ENCODE measurements around the gene UNC13B.
"Not testable (repeated sequence)": the region's sequence is repeated elsewhere in the genome, so short reads cannot be mapped to it uniquely, and the experiment has no call there.

The UNC13B gene

GRCh38 chr9:35161713-35162604, at the start of gene UNC13B:
TSS of gene UNC13B (plus strand) at chr9:35162009. CDS start at chr9:35162284, 275 bp downstream.
- DNase-seq, result peak; percentile 86

DNA sequence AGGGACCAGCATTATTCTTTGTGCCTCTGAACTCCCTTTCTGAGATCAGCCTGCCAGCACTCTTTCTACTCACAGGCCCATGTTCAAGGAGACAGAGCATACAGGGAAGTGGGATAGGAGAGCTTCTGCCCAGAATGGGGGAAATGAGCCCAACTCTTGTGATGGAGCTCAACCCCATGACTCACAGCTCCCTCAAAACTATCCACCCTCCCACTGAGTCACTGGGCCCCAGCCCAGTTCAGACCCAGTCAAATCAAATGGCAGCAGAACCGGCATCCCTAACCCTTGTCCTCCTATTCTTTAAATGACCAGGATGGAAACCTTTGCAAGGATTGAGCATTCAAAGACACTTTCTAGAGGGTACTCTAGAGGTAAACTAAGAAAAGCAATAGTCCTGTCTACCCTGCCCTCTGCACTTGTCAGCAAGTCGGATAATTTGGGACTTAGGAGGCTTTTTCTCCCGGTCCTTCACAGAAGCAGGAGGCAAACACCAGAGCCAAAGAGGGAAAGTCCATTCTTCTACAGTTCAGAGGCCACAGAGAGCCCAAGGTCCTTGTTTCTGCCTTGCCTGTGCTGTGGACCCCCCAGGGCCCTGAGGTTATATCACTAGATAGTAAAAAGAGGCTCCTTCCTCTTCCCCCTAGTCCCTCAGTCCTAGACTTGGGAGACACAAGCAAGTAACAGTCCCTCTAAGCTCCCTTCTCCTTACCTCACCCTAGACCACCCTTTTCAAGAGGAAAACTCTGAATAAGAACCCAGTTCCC, 49.4 kb upstream of the UNC13B start:
- no peak for DNase-seq

- peak; percentile 79 for DNase-seq
Measured at GRCh38 chr9:35114113-35114839, 47.5 kb upstream of the UNC13B start.

DNA sequence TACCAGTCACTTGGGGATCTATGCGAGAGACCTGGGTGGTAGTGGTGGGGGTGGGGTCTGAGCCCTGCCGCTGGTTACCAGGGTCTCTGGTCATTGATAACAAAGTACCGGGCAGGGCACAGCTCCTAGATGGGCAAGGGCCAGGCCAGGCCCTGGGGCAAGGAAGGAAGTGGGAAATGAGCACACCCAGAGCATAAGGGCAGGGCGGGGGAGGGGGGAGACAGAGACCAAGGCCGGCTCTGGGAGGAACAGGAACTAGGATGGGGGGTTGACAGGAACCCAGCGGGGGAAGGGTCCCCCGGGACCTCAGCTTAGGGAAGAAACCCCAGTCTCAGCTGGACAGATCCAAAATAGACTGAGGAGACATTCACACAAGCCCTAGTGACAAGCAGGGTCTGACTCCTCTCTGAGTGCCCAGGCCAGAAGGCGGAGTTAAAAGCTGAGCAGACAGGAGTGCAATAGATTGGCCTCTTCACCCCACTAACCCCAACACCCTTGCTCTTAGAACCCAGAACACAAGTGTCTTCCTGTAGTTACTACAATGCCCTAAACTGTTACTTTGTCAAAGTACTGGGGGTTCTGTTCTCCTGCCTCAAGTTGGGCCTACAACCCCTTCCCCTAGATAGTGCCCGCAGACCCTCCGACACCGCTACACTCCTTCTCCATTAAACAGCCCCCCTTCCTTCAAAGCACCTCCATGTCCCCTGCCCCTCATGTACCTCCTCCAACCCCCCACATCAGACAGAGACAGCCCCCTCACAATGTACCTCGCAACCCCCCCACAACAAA, 46.8 kb upstream of the UNC13B start:
- DNase-seq, result peak; percentile 46

GRCh38 chr9:35115680-35116538, 45.9 kb upstream of the UNC13B start, which contains the start of gene ATOSB:
TSS of gene ATOSB (minus strand) at chr9:35115862. CDS start at chr9:35108274, 7,588 bp downstream.
- peak; percentile 94 for DNase-seq

DNA sequence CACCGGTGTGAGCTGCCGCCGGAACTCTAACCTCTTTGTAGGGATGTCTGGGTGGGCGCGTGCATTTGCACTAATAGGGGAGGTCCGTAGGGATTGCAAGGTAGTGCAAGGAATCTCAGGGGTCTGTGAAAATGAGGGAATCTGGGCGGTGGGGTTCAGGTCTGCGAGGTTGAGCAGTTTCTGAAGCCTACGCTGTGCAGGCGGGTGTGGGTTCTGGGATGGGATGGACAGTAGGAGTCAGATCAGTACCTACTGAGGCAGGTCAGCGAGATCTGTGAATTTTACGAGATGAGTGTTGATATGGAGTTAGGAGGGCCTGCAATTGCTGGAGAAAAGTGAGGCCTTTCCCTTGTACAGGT, 45.3 kb upstream of the UNC13B start:
- no peak for DNase-seq

DNA sequence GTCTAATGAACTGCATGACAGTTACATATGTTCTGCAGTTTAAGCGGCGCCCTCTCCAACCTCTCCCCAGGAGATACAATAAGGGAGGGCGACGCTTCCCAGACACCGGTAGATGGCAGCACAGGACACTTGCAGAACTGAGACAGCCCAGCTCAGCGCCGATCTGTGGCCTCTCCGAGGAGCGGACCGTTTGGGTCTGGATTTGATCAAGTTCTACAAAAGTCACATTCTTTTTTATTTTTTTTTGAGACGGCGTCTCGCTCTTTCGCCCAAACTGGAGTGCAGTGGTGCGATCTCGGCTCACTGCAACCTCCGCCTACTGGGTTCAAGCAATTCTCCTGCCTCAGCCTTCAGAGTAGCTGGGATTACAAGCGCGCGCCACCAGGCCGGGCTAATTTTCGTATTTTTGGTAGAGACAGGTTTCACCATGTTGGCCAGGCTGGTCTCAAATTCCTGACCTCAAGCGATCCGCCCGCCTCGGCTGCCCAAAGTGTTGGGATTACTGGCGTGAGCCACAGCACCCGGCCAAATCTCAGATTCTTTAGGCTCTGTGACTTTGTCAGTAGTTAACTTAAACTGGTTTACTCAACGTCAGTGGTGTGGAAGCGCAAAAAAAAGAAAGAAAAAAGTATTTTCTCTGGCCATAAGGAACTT, 44.8 kb upstream of the UNC13B start:
- DNase-seq, result peak; percentile 92

DNA sequence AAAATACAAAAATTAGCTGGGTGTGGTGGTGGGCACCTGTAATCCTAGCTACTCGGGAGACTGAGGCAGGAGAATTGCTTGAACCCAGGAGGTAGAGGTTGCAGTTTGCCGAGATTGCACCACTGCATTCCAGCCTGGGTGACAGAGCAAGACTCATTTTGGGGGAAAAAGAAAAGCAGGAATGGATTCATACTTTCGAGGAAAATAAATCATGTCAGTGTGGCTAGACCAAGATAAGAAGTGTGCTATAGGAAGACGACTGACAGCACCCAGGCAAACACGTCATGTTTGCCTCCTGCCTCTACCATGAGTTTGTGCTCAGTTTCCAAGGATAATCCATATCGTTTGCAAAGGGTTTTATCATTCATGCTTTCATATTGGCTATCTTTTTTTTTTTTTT, 26.9 kb upstream of the UNC13B start:
- DNase-seq, result no peak

GRCh38 chr9:35135988-35136387, 25.8 kb upstream of the UNC13B start:
- DNase-seq, result no peak

DNA sequence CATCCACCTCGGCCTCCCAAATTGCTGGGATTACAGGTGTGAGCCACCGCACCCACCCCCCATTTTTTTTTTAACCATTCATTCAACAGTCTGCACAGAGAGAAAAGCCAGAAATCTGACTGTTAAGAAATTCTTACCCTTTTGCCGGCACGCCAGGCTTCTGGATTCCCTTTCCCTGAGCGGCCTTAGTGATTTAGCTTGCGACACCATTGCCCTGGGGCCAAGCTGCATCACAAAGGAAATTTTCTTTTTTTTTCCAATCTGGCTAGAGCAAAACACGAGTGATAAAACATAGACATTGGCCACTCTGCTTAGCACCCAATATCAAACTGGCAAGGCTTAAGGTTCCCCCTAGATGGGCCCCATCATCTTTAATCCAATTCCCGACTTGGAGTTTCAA, 24.9 kb upstream of the UNC13B start:
- no peak for DNase-seq

DNA sequence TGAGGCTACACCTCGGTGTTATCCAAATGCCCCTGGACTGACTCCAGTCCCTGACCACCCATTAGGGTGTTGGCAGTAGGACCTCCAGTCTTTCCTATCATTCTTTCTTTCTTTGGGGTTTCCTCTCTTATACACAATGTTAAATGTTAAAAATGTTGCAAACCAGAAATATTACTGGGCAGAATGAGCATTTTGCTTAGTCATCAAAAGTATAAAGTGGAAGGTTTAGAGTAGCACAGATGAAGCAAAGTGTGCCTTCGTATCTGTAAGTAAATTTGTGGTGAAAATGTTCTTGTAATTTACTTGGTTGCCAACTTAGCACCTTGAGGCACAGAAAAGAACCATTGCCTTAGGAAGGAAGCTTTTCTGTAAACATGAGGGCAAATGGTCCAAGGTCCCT, 21.7 kb upstream of the UNC13B start:
- DNase-seq, result no peak

DNA sequence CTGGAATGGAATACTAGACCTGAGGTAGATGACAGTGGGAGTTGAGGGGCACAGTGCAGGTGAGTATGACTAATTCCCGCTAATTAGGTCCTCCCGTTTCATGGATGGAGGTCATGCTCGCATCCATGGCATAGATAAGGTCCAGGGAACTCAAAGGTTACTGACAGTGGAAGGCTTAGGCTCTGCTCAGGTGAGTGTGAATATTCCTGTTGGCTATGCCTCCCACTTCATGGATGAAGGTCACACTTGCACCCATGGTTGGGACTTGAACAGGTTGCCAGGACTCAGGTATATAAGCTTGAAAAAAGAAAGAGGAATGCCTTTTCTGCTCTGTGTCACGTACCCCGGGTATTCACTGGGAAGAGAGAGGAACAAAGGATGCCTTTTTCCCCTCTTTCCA, 19.8 kb upstream of the UNC13B start:
- no peak for DNase-seq

DNA sequence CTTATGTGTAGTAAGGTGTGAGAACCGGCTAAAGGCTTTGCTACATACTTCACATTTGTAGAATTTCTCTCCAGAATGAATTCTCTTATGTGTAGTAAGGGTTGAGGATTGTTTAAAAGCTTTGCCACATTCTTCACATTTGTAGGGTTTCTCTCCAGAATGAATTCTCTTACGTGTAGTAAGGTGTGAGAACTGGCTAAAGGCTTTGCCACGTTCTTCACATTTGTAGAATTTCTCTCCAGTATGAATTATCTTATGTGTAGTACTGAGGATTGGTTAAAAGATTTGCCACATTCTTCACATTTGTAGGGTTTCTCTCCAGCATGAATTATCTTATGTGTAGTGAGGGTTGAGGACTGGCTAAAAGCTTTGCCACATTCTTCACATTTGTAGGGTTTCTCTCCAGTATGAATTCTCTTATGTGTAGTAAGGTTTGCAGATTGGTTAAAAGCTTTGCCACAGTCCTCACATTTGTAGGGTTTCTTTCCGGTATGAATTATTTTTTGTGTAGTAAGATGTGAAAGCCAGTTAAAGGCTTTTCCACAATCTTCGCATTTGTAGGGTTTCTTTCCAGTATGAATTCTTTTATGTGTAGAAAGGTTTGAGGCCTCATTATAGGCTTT, 13.8 kb upstream of the UNC13B start:
- DNase-seq, result not testable (repeated sequence)

GRCh38 chr9:35152926-35153325, 8.9 kb upstream of the UNC13B start:
- no peak for DNase-seq

GRCh38 chr9:35156781-35157180, 5.0 kb upstream of the UNC13B start:
- no peak for DNase-seq

GRCh38 chr9:35157836-35158235, 4.0 kb upstream of the UNC13B start:
- DNase-seq, result not testable (repeated sequence)

- DNase-seq, result no peak
Measured at GRCh38 chr9:35158501-35159280, 3.1 kb upstream of the UNC13B start.

GRCh38 chr9:35162605-35163315, 951 bp downstream of the UNC13B start:
- no peak for DNase-seq

- DNase-seq, result no peak
Measured at GRCh38 chr9:35163413-35163812, 1.6 kb downstream of the UNC13B start.

Data from activated CD4-positive, alpha-beta T cell treated with anti-CD3 and anti-CD28 coated beads, Interleukin-2, Interleukin-6, amounts not matched to agents 100 ng/mL and 50 ng/mL, durations not matched to agents 16 hours and 8 hours (primary cell).